Measurements from ENCODE around the gene HDGFL3.

HDGFL3 gene

GRCh38 chr15:83198476-83198875 lies 9.1 kb downstream of the HDGFL3 start:
- H3K4me3 ChIP-seq (ENCODE audit: low read depth, low read length): no peak overlapping the region
- TF ChIP-seq CTCF (IDR thresholded peaks at IDR 0.05; ENCODE audit: borderline replicate concordance, insufficient read depth, low read depth, low read length): no peak

GRCh38 chr15:83194528-83194927 lies 13.1 kb downstream of the HDGFL3 start:
- no peak for TF ChIP-seq CTCF (IDR thresholded peaks at IDR 0.05; ENCODE audit: borderline replicate concordance, insufficient read depth, low read depth, low read length)
- no peak overlapping the region for H3K4me3 ChIP-seq (ENCODE audit: low read depth, low read length)

- no peak for TF ChIP-seq CTCF (IDR thresholded peaks at IDR 0.05; ENCODE audit: borderline replicate concordance, insufficient read depth, low read depth, low read length)
These were observed 13.9 kb downstream of the HDGFL3 start for GRCh38 chr15:83193721-83194120.

GRCh38 chr15:83192742-83193141 lies 14.9 kb downstream of the HDGFL3 start:
- no peak for TF ChIP-seq CTCF (IDR thresholded peaks at IDR 0.05; ENCODE audit: borderline replicate concordance, insufficient read depth, low read depth, low read length)

More at GRCh38 chr15:83193721-83194120, 13.9 kb downstream of the HDGFL3 start:
- H3K4me3 ChIP-seq (ENCODE audit: low read depth, low read length): no peak overlapping the region

GRCh38 chr15:83190450-83190849 lies 17.2 kb downstream of the HDGFL3 start:
- TF ChIP-seq CTCF (IDR thresholded peaks at IDR 0.05; ENCODE audit: borderline replicate concordance, insufficient read depth, low read depth, low read length): no peak
- H3K4me3 ChIP-seq (ENCODE audit: low read depth, low read length): no peak overlapping the region

More at GRCh38 chr15:83192742-83193141, 14.9 kb downstream of the HDGFL3 start:
- H3K4me3 ChIP-seq (ENCODE audit: low read depth, low read length): no peak overlapping the region

GRCh38 chr15:83185561-83185960 lies 22.1 kb downstream of the HDGFL3 start:
- TF ChIP-seq CTCF (IDR thresholded peaks at IDR 0.05; ENCODE audit: borderline replicate concordance, insufficient read depth, low read depth, low read length): no peak

GRCh38 chr15:83178869-83179325 lies 28.7 kb downstream of the HDGFL3 start:
- no peak overlapping the region for H3K4me3 ChIP-seq (ENCODE audit: low read depth, low read length)
- no peak for TF ChIP-seq CTCF (IDR thresholded peaks at IDR 0.05; ENCODE audit: borderline replicate concordance, insufficient read depth, low read depth, low read length)

More at GRCh38 chr15:83185561-83185960, 22.1 kb downstream of the HDGFL3 start:
- no peak overlapping the region for H3K4me3 ChIP-seq (ENCODE audit: low read depth, low read length)

Measured in GM12875 (cell line).